ENCODE data around the gene FOXN1.

DNA sequence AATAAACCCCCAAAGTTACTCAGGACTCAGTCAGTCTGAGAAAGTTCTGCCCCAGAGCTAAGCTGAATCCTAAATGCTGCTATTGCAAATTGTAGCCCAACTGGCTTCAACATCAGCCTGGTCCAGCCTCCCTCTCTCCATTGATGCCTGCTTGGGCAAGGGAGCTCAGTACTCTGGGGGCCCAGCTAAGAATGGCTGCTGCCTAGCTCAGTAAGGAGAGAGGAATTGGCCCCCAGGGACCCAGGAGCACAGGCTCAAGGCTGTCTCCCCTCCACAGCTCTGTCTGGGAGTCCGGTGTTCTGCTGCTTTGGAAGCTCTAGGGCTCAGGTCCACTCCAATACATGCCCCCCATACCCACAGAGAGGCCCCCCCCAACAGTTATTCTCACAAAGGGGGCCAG, 44.7 kb downstream of the FOXN1 start:
- TF ChIP-seq, protein P1, sequence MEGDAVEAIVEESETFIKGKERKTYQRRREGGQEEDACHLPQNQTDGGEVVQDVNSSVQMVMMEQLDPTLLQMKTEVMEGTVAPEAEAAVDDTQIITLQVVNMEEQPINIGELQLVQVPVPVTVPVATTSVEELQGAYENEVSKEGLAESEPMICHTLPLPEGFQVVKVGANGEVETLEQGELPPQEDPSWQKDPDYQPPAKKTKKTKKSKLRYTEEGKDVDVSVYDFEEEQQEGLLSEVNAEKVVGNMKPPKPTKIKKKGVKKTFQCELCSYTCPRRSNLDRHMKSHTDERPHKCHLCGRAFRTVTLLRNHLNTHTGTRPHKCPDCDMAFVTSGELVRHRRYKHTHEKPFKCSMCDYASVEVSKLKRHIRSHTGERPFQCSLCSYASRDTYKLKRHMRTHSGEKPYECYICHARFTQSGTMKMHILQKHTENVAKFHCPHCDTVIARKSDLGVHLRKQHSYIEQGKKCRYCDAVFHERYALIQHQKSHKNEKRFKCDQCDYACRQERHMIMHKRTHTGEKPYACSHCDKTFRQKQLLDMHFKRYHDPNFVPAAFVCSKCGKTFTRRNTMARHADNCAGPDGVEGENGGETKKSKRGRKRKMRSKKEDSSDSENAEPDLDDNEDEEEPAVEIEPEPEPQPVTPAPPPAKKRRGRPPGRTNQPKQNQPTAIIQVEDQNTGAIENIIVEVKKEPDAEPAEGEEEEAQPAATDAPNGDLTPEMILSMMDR (conservative IDR thresholded peaks at IDR 0.05; ENCODE audit: low read depth, low read length), result no peak
- TF ChIP-seq POLR2A (IDR thresholded peaks at IDR 0.05; ENCODE audit: low read depth, low read length) (no peak), RFX5 (IDR thresholded peaks at IDR 0.05; ENCODE audit: low read depth, low read length) (no peak), CHD1 (IDR thresholded peaks at IDR 0.05; ENCODE audit: low read depth, low read length) (no peak), RCOR1 (IDR thresholded peaks at IDR 0.05; ENCODE audit: insufficient replicate concordance, low read length) (no peak), RAD21 (IDR thresholded peaks at IDR 0.05; ENCODE audit: low read length) (no peak), MAZ (IDR thresholded peaks at IDR 0.05; ENCODE audit: borderline replicate concordance, low read depth, low read length) (no peak), MXI1 (IDR thresholded peaks at IDR 0.05; ENCODE audit: borderline replicate concordance, low read depth, low read length) (no peak)
